ENCODE data around the gene FOXE3.

Gene FOXE3

DNA sequence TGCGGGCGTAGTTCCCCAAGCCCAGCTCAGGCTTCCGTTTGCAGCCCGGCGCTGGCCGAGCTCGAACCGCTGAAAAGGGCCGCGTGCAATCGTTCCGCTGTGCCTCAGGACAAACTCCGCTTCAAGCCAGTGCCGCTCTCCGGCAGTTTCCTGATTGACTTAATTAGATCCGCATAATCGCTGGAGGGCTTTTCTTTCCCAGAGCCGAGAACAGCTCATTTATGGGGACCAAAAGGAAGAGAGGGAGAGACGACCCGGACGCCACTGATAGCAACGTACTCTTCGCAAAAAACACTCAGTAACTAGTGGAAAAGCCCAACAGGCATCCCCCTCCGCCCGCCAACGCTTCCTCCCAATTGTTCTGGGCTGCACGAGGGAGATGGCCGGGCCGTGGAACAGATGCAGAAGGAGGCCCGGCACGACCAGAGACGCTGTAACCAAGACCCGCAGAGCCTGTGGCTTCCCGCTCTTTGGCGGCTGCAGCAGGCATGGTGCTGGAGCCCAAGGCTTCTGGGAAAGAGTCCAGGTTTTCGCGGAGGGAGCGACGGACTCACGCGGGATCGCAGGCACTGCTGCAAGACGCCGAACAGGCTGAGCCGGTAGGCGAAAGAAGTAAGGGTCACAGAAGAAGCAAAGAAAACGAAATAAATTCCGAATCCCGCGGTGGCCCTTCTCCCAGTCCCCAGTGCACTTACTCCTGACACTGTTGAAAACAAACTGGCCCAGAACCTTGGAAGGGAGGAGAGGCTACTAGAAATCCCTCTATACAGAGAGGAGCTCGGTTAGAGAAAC lies 18.2 kb downstream of the FOXE3 start:
- DNase-seq (ENCODE audit: low read depth): peak; percentile 47
- TF ChIP-seq, protein P1, sequence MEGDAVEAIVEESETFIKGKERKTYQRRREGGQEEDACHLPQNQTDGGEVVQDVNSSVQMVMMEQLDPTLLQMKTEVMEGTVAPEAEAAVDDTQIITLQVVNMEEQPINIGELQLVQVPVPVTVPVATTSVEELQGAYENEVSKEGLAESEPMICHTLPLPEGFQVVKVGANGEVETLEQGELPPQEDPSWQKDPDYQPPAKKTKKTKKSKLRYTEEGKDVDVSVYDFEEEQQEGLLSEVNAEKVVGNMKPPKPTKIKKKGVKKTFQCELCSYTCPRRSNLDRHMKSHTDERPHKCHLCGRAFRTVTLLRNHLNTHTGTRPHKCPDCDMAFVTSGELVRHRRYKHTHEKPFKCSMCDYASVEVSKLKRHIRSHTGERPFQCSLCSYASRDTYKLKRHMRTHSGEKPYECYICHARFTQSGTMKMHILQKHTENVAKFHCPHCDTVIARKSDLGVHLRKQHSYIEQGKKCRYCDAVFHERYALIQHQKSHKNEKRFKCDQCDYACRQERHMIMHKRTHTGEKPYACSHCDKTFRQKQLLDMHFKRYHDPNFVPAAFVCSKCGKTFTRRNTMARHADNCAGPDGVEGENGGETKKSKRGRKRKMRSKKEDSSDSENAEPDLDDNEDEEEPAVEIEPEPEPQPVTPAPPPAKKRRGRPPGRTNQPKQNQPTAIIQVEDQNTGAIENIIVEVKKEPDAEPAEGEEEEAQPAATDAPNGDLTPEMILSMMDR (IDR thresholded peaks at IDR 0.05; ENCODE audit: insufficient read depth, low read depth, low read length, missing control alignments): no peak
- no peak overlapping the region for H3K4me3 ChIP-seq (ENCODE audit: low read length)

DNA sequence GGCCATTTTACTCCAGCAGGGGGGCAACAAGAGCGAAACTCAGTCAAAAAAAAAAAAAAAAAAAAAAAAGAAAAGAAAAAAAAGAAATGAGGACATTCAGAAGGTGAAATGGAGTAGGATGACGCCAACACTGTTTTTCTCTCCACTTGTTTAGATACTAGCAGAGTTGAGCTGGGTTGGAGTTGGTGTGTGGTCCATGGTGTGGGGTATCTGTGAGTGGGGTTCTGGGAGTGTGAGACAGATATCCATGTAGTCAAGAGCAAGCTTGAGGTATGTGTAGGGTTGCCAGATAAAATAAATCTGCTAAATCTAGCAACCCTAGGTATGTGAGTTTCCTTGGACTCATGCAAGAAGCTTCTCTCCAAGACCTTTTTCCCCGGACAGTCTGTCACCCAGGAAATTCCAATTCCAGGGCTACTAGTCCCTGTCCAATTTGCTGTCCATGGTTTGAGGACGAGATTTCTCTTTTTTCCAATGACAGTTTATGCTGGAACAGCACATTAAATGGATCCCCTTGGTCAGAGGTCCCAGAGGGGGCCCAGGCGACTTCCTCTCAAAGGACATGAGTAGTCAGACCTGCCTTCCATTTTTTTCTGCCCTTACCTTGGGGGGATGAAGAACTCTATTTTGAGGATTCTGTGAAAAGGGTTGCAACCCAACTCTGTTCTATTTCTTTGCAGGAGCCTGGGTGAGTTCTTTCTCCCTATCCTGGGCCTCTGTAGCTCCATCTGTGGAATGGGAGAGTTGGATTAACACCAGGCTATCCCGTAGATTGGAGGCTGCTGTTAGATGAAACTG lies 19.6 kb downstream of the FOXE3 start:
- H3K4me3 ChIP-seq (ENCODE audit: low read length): no peak overlapping the region
- TF ChIP-seq, protein P1 (IDR thresholded peaks at IDR 0.05; ENCODE audit: insufficient read depth, low read depth, low read length, missing control alignments): no peak
- DNase-seq (ENCODE audit: low read depth): no peak

DNA sequence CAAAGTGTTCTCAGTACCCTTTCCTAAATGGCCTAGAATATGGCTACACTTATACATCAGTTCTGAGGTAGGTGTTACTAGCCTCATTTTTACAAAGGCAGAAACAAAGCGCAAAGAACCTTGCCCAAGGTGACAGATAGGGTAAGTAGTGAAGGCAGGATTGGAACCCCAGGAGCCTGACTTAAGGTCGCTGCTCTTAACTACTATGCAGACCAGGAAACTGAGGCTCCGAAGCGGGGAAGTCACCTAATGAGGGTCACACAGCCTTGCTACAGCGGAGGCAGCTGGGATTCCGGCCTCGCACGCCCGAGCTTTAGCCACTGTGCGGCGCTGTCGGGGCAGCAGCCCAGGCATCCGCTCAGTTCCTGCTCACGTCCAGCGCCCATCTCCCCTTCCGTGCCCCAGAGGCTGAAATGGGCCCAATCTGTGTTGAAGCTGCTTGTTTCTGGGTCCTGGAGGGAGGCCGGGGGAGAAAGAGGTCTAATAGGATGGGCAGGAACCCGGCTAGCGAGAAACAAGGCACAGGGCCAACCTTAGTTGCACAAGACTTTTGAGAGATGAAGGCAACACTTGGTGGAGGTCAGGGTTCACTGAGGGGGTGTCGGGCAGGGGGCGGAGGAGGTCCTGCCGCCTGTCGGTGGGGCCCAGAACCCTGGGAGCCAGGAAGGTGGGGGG lies 20.4 kb downstream of the FOXE3 start:
- DNase-seq (ENCODE audit: low read depth): peak; percentile 71
- TF ChIP-seq, protein P1 (IDR thresholded peaks at IDR 0.05; ENCODE audit: insufficient read depth, low read depth, low read length, missing control alignments): peak; percentile 96
- H3K4me3 ChIP-seq (ENCODE audit: low read length): peak overlapping the region; percentile 49

DNA sequence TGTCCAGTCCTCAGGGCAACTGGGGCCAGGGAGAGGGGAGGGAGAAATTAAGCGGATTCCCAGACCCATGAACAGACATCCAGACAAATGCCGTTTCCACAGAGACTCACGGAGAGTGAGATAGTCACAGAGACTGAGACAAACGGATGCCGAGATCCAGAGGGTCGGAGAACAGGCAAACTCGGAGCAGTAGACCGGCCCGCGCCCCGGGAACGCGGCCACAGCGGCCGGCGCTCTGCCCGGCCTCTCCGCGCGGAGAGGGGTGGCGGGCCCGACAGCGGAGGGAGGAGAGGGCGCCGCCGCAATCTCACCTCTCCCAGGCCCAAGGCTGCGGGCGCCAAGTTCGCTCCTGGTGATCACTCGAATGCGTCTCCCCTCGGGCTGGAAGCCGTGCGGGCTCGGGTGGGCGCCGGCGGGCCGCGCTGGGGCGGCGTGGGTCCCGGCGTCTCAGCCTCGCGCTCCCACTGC lies 20.9 kb downstream of the FOXE3 start:
- DNase-seq (ENCODE audit: low read depth): peak; percentile 42
- TF ChIP-seq, protein P1 (IDR thresholded peaks at IDR 0.05; ENCODE audit: insufficient read depth, low read depth, low read length, missing control alignments): no peak
- peak overlapping the region; percentile 49 for H3K4me3 ChIP-seq (ENCODE audit: low read length)

DNA sequence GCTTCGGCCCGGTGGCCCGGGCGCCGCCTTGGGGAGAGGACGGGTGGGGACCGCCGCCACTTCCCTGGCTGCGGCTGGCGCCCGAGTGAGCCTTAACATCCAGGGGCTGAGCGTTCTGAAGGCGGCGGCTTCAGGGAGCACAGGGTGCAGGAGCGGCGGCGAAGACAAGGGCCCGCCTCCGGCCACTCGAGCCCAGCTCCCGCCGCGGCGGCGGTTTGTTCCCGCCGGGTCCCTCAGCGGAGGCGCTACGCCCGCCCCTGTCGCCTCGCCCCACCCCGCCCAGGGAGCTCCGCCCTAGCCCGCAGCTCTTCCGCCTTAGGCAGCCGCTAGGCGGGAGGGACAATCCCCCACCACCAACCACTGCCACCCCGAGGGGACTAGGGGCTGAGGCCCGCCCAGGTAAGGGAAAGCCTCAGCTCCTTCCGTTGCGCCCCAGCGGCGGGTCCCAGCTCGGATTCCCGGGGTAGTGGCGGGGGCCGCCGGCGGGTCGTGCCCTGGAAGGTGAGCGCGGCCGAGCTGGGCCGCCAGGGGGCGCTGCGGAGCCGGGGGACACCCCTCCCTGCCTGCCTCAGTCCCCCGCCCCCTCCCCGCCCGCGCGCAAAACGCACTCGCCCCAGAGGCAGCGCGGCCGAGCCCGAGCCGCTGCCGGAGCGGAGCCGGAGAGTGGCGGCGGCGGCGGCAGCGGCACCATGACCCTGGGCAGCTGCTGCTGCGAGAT lies 21.5 kb downstream of the FOXE3 start, which contains the start of gene FOXD2:
FOXD2 (plus strand) TSS at position 598 of the 718 bp plus-strand sequence; CDS start at position 690, 92 bp downstream.
- peak within 1 kb of the TSS; percentile 49 for H3K4me3 ChIP-seq (ENCODE audit: low read length)
- TF ChIP-seq, protein P1 (IDR thresholded peaks at IDR 0.05; ENCODE audit: insufficient read depth, low read depth, low read length, missing control alignments): peak; percentile 37
- peak; percentile 65 for DNase-seq (ENCODE audit: low read depth)

Data from epithelial cell of esophagus (primary cell).